ENCODE measurements around the gene TP73.

Gene TP73

GRCh38 chr1:3724416-3725030 is 72.2 kb downstream of the TP73 start:
- peak; percentile 49 to 78 (median 51) for DNase-seq (ENCODE audit: low read depth in 3 of 3, low spot score in 1 of 3)

- DNase-seq (ENCODE audit: low read depth in 3 of 3, low spot score in 1 of 3), result no peak
These were observed 73.0 kb downstream of the TP73 start for GRCh38 chr1:3725366-3725765.

DNA sequence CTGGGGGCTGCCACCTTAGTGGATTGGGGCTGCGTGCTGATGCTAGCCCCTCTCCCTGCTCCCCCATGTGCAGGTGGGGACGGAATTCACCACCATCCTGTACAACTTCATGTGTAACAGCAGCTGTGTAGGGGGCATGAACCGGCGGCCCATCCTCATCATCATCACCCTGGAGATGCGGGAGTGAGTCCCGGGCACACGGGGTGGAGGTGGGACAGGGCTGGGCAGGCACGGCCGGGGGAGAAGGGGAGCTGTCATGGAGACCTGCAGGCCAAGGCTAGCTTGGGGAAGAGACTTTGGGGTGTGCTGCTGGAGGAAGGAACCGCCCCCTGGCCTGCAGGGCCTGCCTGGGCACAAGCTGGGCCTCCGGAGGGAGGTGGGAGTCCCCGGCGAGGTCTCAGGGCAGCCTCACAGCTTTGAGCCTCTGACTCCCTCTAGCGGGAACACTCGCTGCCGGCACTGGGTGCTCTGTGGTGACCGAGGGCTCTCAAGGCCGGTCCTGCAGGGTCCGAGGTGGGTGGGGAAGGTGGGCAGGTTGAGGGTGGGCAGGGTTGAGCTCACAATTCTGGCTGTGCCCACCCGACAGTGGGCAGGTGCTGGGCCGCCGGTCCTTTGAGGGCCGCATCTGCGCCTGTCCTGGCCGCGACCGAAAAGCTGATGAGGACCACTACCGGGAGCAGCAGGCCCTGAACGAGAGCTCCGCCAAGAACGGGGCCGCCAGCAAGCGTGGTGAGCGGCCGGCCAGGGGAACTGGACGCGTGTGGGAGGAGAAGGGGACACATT is 74.9 kb downstream of the TP73 start:
- DNase-seq (ENCODE audit: low read depth in 3 of 3, low spot score in 1 of 3), result no peak

- DNase-seq (ENCODE audit: low read depth in 3 of 3, low spot score in 1 of 3), result no peak
These were observed 75.8 kb downstream of the TP73 start for GRCh38 chr1:3727825-3728776.

DNA sequence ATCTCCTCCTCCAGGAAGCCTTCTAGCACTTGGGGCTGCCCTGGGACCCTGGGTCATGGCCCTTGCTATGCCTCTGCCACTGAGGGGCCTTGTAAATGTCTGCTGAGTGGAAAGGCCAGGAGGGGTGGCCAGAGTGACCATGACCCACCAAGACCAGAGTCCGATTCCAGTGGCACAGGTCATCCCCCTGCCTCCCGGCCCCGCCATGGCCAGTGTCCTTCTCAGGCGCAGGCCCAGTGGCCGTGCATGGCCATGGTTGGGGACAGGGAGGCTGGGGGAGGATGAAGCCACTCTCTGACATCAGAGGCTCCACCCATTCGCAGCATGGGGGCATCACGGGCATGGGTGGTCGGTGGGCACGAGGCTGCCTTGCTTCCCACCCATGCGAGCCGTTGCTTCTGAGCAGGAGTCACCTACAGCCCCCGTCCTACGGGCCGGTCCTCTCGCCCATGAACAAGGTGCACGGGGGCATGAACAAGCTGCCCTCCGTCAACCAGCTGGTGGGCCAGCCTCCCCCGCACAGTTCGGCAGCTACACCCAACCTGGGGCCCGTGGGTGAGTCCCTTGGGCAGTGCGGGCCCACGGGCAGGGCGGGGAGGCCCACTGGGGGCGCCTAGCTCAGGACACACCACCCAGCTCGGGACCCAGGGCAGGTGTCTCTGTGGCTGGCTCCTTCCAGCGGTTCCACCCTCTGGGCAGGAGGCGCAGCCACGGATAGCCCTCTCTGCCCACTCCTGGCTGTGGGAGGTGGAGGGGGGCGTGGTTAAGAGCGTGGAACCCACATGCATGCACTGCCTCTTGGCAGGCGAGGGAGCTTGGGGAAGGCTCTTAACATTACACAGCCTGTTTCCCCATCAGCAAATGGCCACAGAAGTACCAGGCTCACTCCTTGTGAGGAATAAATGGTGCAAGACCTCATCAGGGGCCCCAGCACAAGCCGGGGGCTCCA is 77.6 kb downstream of the TP73 start:
- no peak for DNase-seq (ENCODE audit: low read depth in 3 of 3, low spot score in 1 of 3)

- DNase-seq (ENCODE audit: low read depth in 3 of 3, low spot score in 1 of 3), result no peak
These were observed 78.4 kb downstream of the TP73 start for GRCh38 chr1:3730543-3731247.

DNA sequence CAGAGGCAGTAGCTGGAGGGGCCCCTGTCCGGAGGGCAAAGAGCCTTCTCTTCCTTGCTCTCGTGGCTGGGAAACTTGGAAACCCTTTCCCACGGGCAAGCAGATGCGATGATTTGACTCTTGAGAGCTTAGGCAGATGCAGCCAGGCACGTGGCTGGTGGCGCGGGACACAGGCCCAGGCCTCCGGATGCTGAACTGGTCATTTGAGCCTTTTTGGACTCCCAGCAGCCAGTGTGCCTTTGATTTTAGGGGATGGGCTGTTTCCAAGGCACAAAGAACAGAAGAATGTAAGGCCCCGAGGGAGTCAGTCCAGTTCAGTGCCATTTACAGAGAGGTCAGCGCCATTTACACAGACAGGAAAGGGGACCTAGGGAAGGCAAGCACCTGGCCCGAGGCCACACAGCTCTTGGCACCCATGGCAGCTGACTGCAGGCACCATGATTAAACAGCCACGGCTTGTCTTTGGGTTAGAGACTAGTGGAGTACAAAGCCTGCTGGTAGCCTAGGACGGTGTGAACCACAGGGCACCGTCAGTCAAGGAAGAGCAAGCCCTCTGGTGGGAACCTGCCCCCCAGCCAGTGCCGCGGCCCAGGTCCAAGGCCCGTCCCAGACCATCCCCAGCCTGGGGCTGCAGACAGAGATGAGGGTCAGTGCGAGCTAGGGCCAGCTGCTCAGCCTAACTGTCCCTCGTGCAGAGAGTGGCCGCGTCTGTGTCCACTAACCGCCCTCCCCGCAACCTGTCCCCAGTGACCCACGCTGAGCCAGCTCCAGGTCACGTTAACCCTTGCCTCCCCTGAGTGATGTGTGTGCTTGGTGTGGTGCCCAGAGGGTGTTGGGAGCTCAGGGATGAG is 79.5 kb downstream of the TP73 start:
- DNase-seq (ENCODE audit: low read depth in 3 of 3, low spot score in 1 of 3), result no peak

DNA sequence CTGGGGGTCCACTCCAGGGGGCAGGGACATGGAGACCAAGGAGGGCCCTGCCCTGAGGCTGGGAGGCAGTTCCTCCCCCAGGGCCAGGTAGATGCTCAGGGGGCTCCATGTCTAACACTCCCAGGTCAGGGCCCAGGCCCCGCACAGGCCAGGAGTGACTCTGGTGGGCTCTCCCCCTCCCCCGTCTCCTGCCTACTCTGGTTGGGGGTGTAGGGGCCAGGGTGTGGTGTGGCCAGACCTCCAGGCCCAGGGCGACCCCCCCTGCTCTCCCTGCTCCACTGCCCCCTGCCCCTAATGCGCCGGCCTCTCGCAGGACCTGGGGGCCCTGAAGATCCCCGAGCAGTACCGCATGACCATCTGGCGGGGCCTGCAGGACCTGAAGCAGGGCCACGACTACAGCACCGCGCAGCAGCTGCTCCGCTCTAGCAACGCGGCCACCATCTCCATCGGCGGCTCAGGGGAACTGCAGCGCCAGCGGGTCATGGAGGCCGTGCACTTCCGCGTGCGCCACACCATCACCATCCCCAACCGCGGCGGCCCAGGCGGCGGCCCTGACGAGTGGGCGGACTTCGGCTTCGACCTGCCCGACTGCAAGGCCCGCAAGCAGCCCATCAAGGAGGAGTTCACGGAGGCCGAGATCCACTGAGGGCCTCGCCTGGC is 80.2 kb downstream of the TP73 start:
- no peak for DNase-seq (ENCODE audit: low read depth in 3 of 3, low spot score in 1 of 3)

DNA sequence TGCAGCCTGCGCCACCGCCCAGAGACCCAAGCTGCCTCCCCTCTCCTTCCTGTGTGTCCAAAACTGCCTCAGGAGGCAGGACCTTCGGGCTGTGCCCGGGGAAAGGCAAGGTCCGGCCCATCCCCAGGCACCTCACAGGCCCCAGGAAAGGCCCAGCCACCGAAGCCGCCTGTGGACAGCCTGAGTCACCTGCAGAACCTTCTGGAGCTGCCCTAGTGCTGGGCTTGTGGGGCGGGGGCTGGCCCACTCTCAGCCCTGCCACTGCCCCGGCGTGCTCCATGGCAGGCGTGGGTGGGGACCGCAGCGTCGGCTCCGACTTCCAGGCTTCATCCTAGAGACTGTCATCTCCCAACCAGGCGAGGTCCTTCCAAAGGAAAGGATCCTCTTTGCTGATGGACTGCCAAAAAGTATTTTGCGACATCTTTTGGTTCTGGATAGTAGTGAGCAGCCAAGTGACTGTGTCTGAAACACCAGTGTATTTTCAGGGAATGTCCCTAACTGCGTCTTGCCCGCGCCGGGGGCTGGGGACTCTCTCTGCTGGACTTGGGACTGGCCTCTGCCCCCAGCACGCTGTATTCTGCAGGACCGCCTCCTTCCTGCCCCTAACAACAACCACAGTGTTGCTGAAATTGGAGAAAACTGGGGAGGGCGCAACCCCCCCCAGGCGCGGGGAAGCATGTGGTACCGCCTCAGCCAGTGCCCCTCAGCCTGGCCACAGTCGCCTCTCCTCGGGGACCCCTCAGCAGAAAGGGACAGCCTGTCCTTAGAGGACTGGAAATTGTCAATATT is 81.0 kb downstream of the TP73 start:
- no peak for DNase-seq (ENCODE audit: low read depth in 3 of 3, low spot score in 1 of 3)

DNA sequence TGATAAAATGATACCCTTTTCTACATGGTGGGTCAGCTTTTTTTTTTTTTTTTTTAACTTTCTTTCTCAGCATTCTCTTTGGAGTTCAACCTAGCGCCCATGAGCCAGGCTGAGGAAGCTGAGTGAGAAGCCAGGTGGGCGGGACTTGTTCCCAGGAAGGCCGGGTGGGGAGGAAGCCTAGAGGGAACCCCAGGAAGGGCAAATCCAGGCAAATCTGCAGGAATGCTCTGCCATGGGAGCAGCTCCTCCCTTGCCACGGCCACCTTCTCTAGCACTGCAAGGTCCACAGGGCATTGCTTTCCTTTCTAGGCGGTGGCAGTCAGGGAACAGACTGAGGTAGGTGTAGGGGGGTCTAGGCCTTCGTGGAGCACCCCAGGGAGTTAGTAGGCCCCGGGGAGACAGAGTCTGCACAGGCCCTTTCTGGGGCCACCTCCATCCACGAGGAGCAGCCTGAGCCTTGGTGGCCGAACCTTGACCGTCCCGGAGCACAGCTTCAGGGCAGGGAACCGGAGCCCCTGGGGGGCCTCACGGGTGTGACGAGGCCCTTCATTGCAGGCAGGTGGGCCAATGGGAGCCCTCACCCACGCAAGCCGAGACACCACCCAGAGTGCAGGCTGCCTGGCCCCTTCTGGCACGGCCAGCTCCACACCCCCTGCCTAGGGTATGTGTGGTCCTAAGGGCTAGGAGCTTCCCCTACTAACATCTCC is 81.7 kb downstream of the TP73 start:
- DNase-seq (ENCODE audit: low read depth in 3 of 3, low spot score in 1 of 3), result no peak

DNA sequence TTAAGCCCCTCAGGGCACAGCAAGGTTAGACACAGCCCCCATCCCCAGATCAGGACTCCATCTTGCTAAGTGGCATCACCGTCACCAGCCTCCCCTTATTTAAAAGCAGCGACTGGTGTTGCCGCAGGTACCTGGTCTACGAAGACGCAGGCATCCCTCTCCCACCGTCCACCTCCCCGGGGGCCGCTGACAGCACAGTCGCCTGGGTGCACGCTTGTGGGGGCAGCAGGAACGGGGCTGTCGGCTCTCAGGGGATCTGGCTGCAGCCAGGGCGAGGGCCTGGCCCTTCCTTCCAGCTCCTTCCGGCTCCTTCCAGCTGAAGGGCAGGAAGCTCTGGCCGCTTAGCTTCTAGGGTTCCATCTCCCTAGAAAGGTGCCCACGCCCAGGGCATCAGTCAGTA is 82.3 kb downstream of the TP73 start:
- no peak for DNase-seq (ENCODE audit: low read depth in 3 of 3, low spot score in 1 of 3)

GRCh38 chr1:3735027-3735681 is 82.8 kb downstream of the TP73 start:
- DNase-seq (ENCODE audit: low read depth in 3 of 3, low spot score in 1 of 3), result no peak

- DNase-seq (ENCODE audit: low read depth in 3 of 3, low spot score in 1 of 3), result no peak
These were observed 83.4 kb downstream of the TP73 start for GRCh38 chr1:3735688-3736087.

GRCh38 chr1:3736131-3736561 is 83.8 kb downstream of the TP73 start:
- no peak for DNase-seq (ENCODE audit: low read depth in 3 of 3, low spot score in 1 of 3)

DNA sequence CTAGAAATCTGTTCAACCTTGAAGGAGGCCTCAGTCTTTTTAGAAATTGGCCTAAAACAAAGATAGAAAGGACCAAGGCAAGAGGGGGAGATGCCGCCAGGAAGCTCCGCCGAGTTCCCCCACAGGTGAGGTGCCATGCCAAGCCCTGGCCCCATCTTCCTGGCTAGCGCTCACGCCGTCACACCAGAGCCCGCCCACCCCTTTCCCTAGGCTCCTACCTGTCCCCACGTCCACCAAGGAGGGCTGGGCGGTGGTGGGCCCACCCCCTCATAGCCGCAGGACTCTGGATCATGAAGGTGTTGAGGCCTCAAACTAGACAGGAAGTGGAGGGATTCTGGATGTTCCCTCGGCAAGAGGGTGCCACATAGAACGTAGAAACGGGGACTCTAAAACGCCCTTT is 84.4 kb downstream of the TP73 start:
- DNase-seq (ENCODE audit: low read depth in 3 of 3, low spot score in 1 of 3), result no peak

GRCh38 chr1:3738943-3739342 is 86.6 kb downstream of the TP73 start:
- no peak for DNase-seq (ENCODE audit: low read depth in 3 of 3, low spot score in 1 of 3)

DNA sequence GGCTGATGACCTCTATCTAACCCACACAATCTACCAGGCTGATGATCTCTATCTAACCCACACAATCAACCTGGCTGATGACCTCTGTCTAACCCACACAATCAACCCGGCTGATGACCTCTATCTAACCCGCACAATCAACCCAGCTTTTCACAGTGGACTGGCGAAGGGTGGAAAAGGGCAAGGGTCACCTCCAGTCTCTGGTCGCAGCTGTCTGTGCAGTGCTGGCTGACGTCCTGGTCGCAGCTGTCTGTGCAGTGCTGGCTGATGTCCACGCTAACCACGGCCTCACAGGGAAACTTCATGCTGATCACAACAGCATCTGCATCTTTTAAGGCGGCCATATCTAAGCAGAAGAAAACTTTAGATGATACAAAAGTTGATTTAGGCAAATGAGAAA is 87.7 kb downstream of the TP73 start:
- DNase-seq (ENCODE audit: low read depth in 3 of 3, low spot score in 1 of 3), result no peak

Measured in stimulated activated CD4-positive, alpha-beta T cell treated with anti-CD3 and anti-CD28 coated beads, TNF-alpha, amount 100 ng/mL, for 1 hour (primary cell).